HEK293T (cell line): ENCODE results near the gene IL32.

Experiments
- ARNT ChIP-seq: fragments of 450-650 bp; IDR thresholded peaks from 2 replicates; pipeline ENCODE4 v1.6.1; 2017; ENCODE audit warnings: mild to moderate bottlenecking
- CTBP1 ChIP-seq: fragments of 450-650 bp; IDR thresholded peaks from 2 replicates; pipeline ENCODE4 v1.6.1; 2016; ENCODE audit warnings: borderline replicate concordance
- FOXA1 ChIP-seq: fragments of 450-650 bp; IDR thresholded peaks from 2 replicates; pipeline ENCODE4 v1.6.1; 2016; ENCODE audit warnings: mild to moderate bottlenecking
- FOXK2 ChIP-seq: fragments of 450-650 bp; IDR thresholded peaks from 2 replicates; pipeline ENCODE4 v1.6.1; 2016; ENCODE audit warnings: mild to moderate bottlenecking
- FOXM1 ChIP-seq: fragments of 450-650 bp; IDR thresholded peaks from 2 replicates; pipeline ENCODE4 v1.6.1; 2017; ENCODE audit warnings: mild to moderate bottlenecking, borderline replicate concordance
- L3MBTL2 ChIP-seq: fragments of 450-650 bp; conservative IDR thresholded peaks from 2 replicates; pipeline ENCODE4 v1.6.1; 2016; ENCODE audit warnings: mild to moderate bottlenecking
- SP1 ChIP-seq: fragments of 450-650 bp; IDR thresholded peaks from 2 replicates; pipeline ENCODE4 v1.6.1; 2017
- TF ChIP-seq, protein P1 (sequence below): fragments of 450-650 bp; IDR thresholded peaks from 2 replicates; pipeline ENCODE4 v1.6.1; 2016

- TF ChIP-seq SP1 (no peak), FOXA1 (no peak), FOXM1 (no peak), CTBP1 (no peak), FOXK2 (no peak), ARNT (no peak), L3MBTL2 (no peak)
- TF ChIP-seq, protein P1, sequence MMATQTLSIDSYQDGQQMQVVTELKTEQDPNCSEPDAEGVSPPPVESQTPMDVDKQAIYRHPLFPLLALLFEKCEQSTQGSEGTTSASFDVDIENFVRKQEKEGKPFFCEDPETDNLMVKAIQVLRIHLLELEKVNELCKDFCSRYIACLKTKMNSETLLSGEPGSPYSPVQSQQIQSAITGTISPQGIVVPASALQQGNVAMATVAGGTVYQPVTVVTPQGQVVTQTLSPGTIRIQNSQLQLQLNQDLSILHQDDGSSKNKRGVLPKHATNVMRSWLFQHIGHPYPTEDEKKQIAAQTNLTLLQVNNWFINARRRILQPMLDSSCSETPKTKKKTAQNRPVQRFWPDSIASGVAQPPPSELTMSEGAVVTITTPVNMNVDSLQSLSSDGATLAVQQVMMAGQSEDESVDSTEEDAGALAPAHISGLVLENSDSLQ = no peak
Measured at GRCh38 chr16:3020247-3020603, 45.2 kb upstream of the IL32 start, which contains the start of gene TNFRSF12A.
